ENCODE measurements around the gene PSMD5. TPM values are rescaled to one million over a fixed set of nuclear protein-coding genes. Genes with fewer than 3 reads are reported as not detected.

The PSMD5 gene
- total and polyA plus RNA-seq, 10 of the 15 experiments (the other 5 are each of a cell fraction or from before 2014, with no cell fraction given): 8.8 to 47.7 (median 25.1) TPM

DNA sequence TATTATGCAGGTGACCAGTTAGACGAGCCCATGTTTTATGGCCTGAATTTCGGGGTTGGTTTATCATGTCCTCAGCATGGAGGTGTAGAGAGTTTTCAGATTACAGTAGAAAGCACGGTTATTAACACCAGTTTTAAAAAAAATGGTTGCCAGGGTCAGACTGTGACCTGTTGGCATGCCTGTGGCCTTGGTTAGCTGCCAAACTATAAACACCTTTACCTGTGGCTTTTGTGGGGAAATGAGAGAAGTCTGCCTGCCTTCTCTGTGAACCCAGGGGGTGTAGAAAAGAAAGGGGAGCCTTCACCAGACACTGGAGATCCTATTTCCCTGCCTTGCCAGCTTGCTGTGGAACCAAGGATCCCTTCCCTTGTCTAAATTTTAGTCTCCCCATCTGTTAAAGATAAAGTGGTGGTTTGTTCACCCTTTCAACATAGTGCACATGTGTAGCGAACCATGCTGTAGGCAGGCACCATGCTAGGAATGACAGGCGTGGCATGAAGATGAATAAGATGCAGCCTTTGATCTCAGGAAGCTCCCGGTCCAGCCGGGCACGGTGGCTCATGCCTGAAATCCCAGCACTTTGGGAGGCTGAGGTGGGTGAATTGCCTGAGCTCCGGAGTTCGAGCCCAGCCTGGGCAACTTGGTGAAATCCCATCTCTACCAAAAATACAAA is 40.3 kb upstream of the PSMD5 start:
- SMC1A ChIA-PET (ENCODE audit: uncharacterized antibody, unreplicated experiment): interaction anchor here (0.8 to 23.6 kb wide), 4 partner anchors 9 to 44 kb away, joined by 3 to 522 read pairs (median 26); partner anchors contain the start of gene TRAF1
- TF ChIP-seq, protein P1, sequence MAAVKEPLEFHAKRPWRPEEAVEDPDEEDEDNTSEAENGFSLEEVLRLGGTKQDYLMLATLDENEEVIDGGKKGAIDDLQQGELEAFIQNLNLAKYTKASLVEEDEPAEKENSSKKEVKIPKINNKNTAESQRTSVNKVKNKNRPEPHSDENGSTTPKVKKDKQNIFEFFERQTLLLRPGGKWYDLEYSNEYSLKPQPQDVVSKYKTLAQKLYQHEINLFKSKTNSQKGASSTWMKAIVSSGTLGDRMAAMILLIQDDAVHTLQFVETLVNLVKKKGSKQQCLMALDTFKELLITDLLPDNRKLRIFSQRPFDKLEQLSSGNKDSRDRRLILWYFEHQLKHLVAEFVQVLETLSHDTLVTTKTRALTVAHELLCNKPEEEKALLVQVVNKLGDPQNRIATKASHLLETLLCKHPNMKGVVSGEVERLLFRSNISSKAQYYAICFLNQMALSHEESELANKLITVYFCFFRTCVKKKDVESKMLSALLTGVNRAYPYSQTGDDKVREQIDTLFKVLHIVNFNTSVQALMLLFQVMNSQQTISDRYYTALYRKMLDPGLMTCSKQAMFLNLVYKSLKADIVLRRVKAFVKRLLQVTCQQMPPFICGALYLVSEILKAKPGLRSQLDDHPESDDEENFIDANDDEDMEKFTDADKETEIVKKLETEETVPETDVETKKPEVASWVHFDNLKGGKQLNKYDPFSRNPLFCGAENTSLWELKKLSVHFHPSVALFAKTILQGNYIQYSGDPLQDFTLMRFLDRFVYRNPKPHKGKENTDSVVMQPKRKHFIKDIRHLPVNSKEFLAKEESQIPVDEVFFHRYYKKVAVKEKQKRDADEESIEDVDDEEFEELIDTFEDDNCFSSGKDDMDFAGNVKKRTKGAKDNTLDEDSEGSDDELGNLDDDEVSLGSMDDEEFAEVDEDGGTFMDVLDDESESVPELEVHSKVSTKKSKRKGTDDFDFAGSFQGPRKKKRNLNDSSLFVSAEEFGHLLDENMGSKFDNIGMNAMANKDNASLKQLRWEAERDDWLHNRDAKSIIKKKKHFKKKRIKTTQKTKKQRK (IDR thresholded peaks at IDR 0.05; ENCODE audit: low read depth, low read length): no peak
- TF ChIP-seq NR2F1 (conservative IDR thresholded peaks at IDR 0.05) (peak; percentile 80), RUNX3 (IDR thresholded peaks at IDR 0.05; ENCODE audit: low read length) (no peak), ETV6 (conservative IDR thresholded peaks at IDR 0.05 in 1 of 2, IDR thresholded peaks at IDR 0.05 in 1 of 2; ENCODE audit: borderline replicate concordance in 1 of 2, low read depth in 1 of 2) (no peak), BHLHE40 (IDR thresholded peaks at IDR 0.05; ENCODE audit: borderline replicate concordance in 1 of 2, low read depth in 2 of 2, low read length in 1 of 2) (peak in 1 of 2 experiments; percentile 22; a peak in 1 of 4 replicates)
- FAIRE-seq (no peak), ATAC-seq (no peak), DNase-seq (ENCODE audit: low read depth, low spot score) (no peak)
- Histone ChIP-seq H3K27ac (ENCODE audit: control insufficient read depth, insufficient read depth) (no peak overlapping the region), H3K9ac (ENCODE audit: control insufficient read depth, insufficient read depth, low read length) (no peak overlapping the region), H3K79me2 (ENCODE audit: control insufficient read depth, insufficient read depth, low read length) (peaks cover 7% of the 10 kb centered on the region), H3K36me3 (ENCODE audit: control insufficient read depth in 2 of 2, insufficient read depth in 2 of 2, low read length in 1 of 2) (no peaks in the 10 kb centered on the region), H3K4me3 (no peak overlapping the region), H4K20me1 (ENCODE audit: control insufficient read depth, insufficient read depth) (no peaks in the 10 kb centered on the region), H3K4me2 (ENCODE audit: control insufficient read depth, insufficient read depth) (no peak overlapping the region), H2AFZ (ENCODE audit: control insufficient read depth, low read depth, low read length) (no peak overlapping the region), H3K4me1 (ENCODE audit: control insufficient read depth, insufficient read depth, low read length) (peaks cover 27% of the 10 kb centered on the region), H3K9me3 (replicated peaks; ENCODE audit: control insufficient read depth, insufficient read depth, low read length) (no peaks in the 10 kb centered on the region), H3K27me3 (replicated peaks in 1 of 2; ENCODE audit: control insufficient read depth in 2 of 2, insufficient read depth in 2 of 2, low read length in 1 of 2) (no peaks in the 10 kb centered on the region)
- RAD21 ChIA-PET (ENCODE audit: unreplicated experiment): interaction anchor here (0.6 to 3.0 kb wide), 4 partner anchors 25 to 51 kb away, joined by 4 to 9 read pairs (median 4); no protein-coding TSS in a partner anchor
- POLR2A ChIA-PET: interaction anchor here (0.6 to 15.6 kb wide), 4 partner anchors 13 to 315 kb away, joined by 4 to 383 read pairs (median 5); partner anchors contain the start of gene TRAF1
- 41% methylated on average over 10 of the region's 10 CpGs for WGBS (ENCODE audit: insufficient coverage, insufficient replicate concordance, low lambda C conversion rate, missing lambda C conversion rate)
- BruUV-seq (replicated peaks): no TSS peak
- in situ Hi-C loops (cut with MboI): no loop called here
- intact Hi-C loops (cut with micrococcal nuclease; ENCODE audit: unreplicated experiment): no loop called here
- CTCF ChIA-PET: interaction anchor here (0.7 to 4.2 kb wide), 5 partner anchors 14 to 53 kb away, joined by 3 to 14 read pairs (median 6); no protein-coding TSS in a partner anchor

Measured in GM12878 (cell line).